Loucy (cell line): ENCODE measurements around the gene PAN2.

Experiments
- H2AFZ ChIP-seq: fragments of 200-600 bp; sonication (generic); 2 replicates; pipeline ENCODE4 v1.6.0; 2016; ENCODE audit warnings: antibody characterized with exemption, mild to moderate bottlenecking, low read length, moderate library complexity
- H3F3A ChIP-seq: fragments of 200-600 bp; 2 replicates; pipeline ENCODE4 v1.6.0; 2016; ENCODE audit warnings: antibody characterized with exemption, low read depth, mild to moderate bottlenecking
- H3K27me3 ChIP-seq: fragments of 200-600 bp; sonication (generic); 2 replicates; pipeline ENCODE4 v1.6.1; 2014; ENCODE audit warnings: low read length, mild to moderate bottlenecking; ENCODE audit not compliant: insufficient read depth, poor library complexity, severe bottlenecking
- H3K36me3 ChIP-seq: fragments of 200-600 bp; sonication (generic); 2 replicates; pipeline ENCODE4 v1.6.1; 2016; ENCODE audit warnings: low read length; ENCODE audit not compliant: insufficient read depth
- H3K4me1 ChIP-seq: fragments of 200-600 bp; sonication (generic); 2 replicates; pipeline ENCODE4 v1.5.1; 2014; ENCODE audit warnings: low read length, mild to moderate bottlenecking; ENCODE audit not compliant: insufficient read depth, poor library complexity, severe bottlenecking
- H3K4me2 ChIP-seq: fragments of 200-600 bp; sonication (generic); 2 replicates; pipeline ENCODE4 v1.6.0; 2014; ENCODE audit warnings: antibody characterized with exemption, low read length, low read depth, mild to moderate bottlenecking; ENCODE audit not compliant: poor library complexity, severe bottlenecking
- H3K4me3 ChIP-seq: fragments of 200-600 bp; sonication (generic); 2 replicates; pipeline ENCODE4 v1.5.1; 2014; ENCODE audit warnings: low read length, mild to moderate bottlenecking, mixed read lengths; ENCODE audit not compliant: poor library complexity, severe bottlenecking
- H3K79me2 ChIP-seq: fragments of 200-600 bp; sonication (generic); 2 replicates; pipeline ENCODE4 v1.6.1; 2014; ENCODE audit warnings: low read length; ENCODE audit not compliant: insufficient read depth
- H3K9ac ChIP-seq: fragments of 200-600 bp; sonication (generic); 2 replicates; pipeline ENCODE4 v1.6.0; 2014; ENCODE audit warnings: mild to moderate bottlenecking, low read depth, low read length, moderate library complexity; ENCODE audit not compliant: poor library complexity, severe bottlenecking
- H3K9me2 ChIP-seq: fragments of 200-600 bp; sonication (generic); replicated peaks from 2 replicates; pipeline ENCODE4 v1.6.1; 2016; ENCODE audit warnings: low read depth, low read length, mixed read lengths
- H3K9me3 ChIP-seq: fragments of 200-600 bp; sonication (generic); 2 replicates; pipeline ENCODE4 v1.6.1; 2014; ENCODE audit warnings: mild to moderate bottlenecking, antibody characterized with exemption, low read length, low read depth; ENCODE audit not compliant: insufficient read depth
- H4K20me1 ChIP-seq: fragments of 200-600 bp; sonication (generic); 2 replicates; pipeline ENCODE4 v1.6.0; 2014; ENCODE audit warnings: antibody characterized with exemption, low read length, mild to moderate bottlenecking; ENCODE audit not compliant: insufficient read depth, poor library complexity, severe bottlenecking
- CTCF ChIP-seq: fragments of 200-600 bp; sonication (generic); conservative IDR thresholded peaks from 2 replicates; pipeline ENCODE4 v1.5.1; 2014; ENCODE audit warnings: mild to moderate bottlenecking, antibody characterized with exemption, low read length
- EZH2phosphoT487 ChIP-seq: fragments of 200-600 bp; IDR thresholded peaks from 2 replicates; pipeline ENCODE4 v1.6.1; 2018; ENCODE audit warnings: antibody characterized with exemption, mild to moderate bottlenecking, moderate library complexity, borderline replicate concordance

Gene PAN2

GRCh38 chr12:56299308-56299852 is 34.4 kb downstream of the PAN2 start:
- Histone ChIP-seq H3K4me2 (peak overlapping the region; percentile 84), H4K20me1 (peaks cover 33% of the 10 kb centered on the region), H3F3A (no peaks in the 10 kb centered on the region), H3K9me2 (no peaks in the 10 kb centered on the region), H3K79me2 (peaks cover 67% of the 10 kb centered on the region), H3K4me1 (peaks cover 44% of the 10 kb centered on the region), H3K9me3 (no peaks in the 10 kb centered on the region), H3K36me3 (no peaks in the 10 kb centered on the region), H2AFZ (peak overlapping the region; percentile 86), H3K9ac (peak overlapping the region; percentile 80), H3K27me3 (no peaks in the 10 kb centered on the region), H3K4me3 (peak overlapping the region; percentile 95)
- TF ChIP-seq CTCF (no peak), EZH2phosphoT487 (no peak)

GRCh38 chr12:56298828-56299227 is 35.0 kb downstream of the PAN2 start:
- H3K79me2 ChIP-seq: peaks cover 72% of the 10 kb centered on the region
- H4K20me1 ChIP-seq: peaks cover 33% of the 10 kb centered on the region
- peak overlapping the region; percentile 95 for H3K4me3 ChIP-seq

GRCh38 chr12:56297400-56297799 is 36.4 kb downstream of the PAN2 start:
- Histone ChIP-seq H3K79me2 (peaks cover 84% of the 10 kb centered on the region), H3K4me1 (peaks cover 48% of the 10 kb centered on the region)
- TF ChIP-seq CTCF (no peak), EZH2phosphoT487 (no peak)

More at GRCh38 chr12:56298828-56299227, 35.0 kb downstream of the PAN2 start:
- Histone ChIP-seq H3K9me3 (no peaks in the 10 kb centered on the region), H3K9me2 (no peaks in the 10 kb centered on the region), H3K4me1 (peaks cover 47% of the 10 kb centered on the region), H3K36me3 (no peaks in the 10 kb centered on the region), H3K4me2 (peak overlapping the region; percentile 84), H2AFZ (no peak overlapping the region), H3K27me3 (no peaks in the 10 kb centered on the region), H3K9ac (peak overlapping the region; percentile 80), H3F3A (no peaks in the 10 kb centered on the region)
- TF ChIP-seq CTCF: no peak
- no peak for TF ChIP-seq EZH2phosphoT487

More at GRCh38 chr12:56297400-56297799, 36.4 kb downstream of the PAN2 start:
- H4K20me1 ChIP-seq: peaks cover 37% of the 10 kb centered on the region
- H3K4me2 ChIP-seq: peak overlapping the region; percentile 84
- H3K27me3 ChIP-seq: no peaks in the 10 kb centered on the region
- H3K4me3 ChIP-seq: peak overlapping the region; percentile 95
- no peak overlapping the region for H2AFZ ChIP-seq
- no peaks in the 10 kb centered on the region for H3F3A ChIP-seq
- no peaks in the 10 kb centered on the region for H3K9me3 ChIP-seq
- no peaks in the 10 kb centered on the region for H3K9me2 ChIP-seq
- H3K9ac ChIP-seq: peak overlapping the region; percentile 24
- no peaks in the 10 kb centered on the region for H3K36me3 ChIP-seq
